H1 (cell line): Measurements from ENCODE around the gene FAT2. TPM values are rescaled to one million over a fixed set of nuclear protein-coding genes. Genes with fewer than 3 reads are reported as not detected.

Source experiments
- CTCF ChIA-PET: fragments of 300-600 bp; sonication (Branson Sonifier 250); formaldehyde crosslinking; loops from one replicate; lab custom pipeline; 2021; ENCODE audit not compliant: partially characterized antibody; lab: Charles Lee
- POLR2A ChIA-PET: fragments of 300-600 bp; sonication (Branson Sonifier 250); formaldehyde crosslinking; loops from one replicate; lab custom pipeline; 2021; ENCODE audit warnings: inconsistent platforms; ENCODE audit not compliant: partially characterized antibody; lab: Charles Lee
- DNase-seq, 2 experiments: peaks; one replicate each; pipeline versions ENCODE4 v3.0.0 to v3.0.0-alpha.2; 2010 to 2022; ENCODE audit warnings: low spot score in 2 of 2, low read depth in 1 of 2, mixed read lengths in 1 of 2
- FAIRE-seq: peaks from 2 replicates; lab custom pipeline; 2011; peaks lifted over from hg19 to GRCh38; lab: Jason Lieb, UNC
- H2AFZ ChIP-seq: 2 replicates; pipeline ENCODE4 v1.8.1; 2012; ENCODE audit warnings: low read length, inconsistent platforms
- H2AK5ac ChIP-seq: 2 replicates; pipeline ENCODE4 v1.6.1; 2013; ENCODE audit warnings: low read depth, low read length
- H2BK120ac ChIP-seq: replicated peaks from 2 replicates; pipeline ENCODE3; 2013; ENCODE audit warnings: low read depth, low read length, inconsistent platforms
- H2BK12ac ChIP-seq: 2 replicates; pipeline ENCODE4 v1.6.1; 2013; ENCODE audit warnings: low read depth, low read length
- H2BK15ac ChIP-seq: 2 replicates; pipeline ENCODE4 v1.6.1; 2013; ENCODE audit warnings: low read length
- H2BK20ac ChIP-seq: 2 replicates; pipeline ENCODE4 v1.6.1; 2013; ENCODE audit warnings: low read length
- H2BK5ac ChIP-seq: 2 replicates; pipeline ENCODE4 v1.6.1; 2013; ENCODE audit warnings: low read depth, low read length
- H3K14ac ChIP-seq: 2 replicates; pipeline ENCODE4 v1.6.1; 2013; ENCODE audit warnings: inconsistent platforms; ENCODE audit not compliant: insufficient read length
- H3K18ac ChIP-seq: 2 replicates; pipeline ENCODE4 v1.6.1; 2013; ENCODE audit warnings: low read length; ENCODE audit errors: extremely low read depth
- H3K23ac ChIP-seq: 2 replicates; pipeline ENCODE4 v1.6.1; 2013; ENCODE audit warnings: inconsistent platforms; ENCODE audit not compliant: insufficient read length
- H3K23me2 ChIP-seq: 2 replicates; pipeline ENCODE4 v1.6.1; 2013; ENCODE audit warnings: low read depth, low read length
- H3K27ac ChIP-seq: 2 replicates; pipeline ENCODE4 v1.6.1; 2011; ENCODE audit warnings: low read depth, low read length, inconsistent platforms
- H3K27me3 ChIP-seq, 4 experiments: replicated peaks in 1 of 4; 1 replicate in 1 of 4; 2 replicates in 3 of 4; pipeline versions ENCODE4 v1.6.1 to v1.8.1; 2011 to 2013; ENCODE audit warnings: low read length in 3 of 4, mild to moderate bottlenecking in 3 of 4, inconsistent platforms in 2 of 4, mixed read lengths in 2 of 4, moderate library complexity in 1 of 4; ENCODE audit not compliant: control insufficient read depth in 3 of 4, insufficient read depth in 3 of 4; ENCODE audit errors: extremely low read depth in 1 of 4
- H3K36me3 ChIP-seq, 4 experiments: 2 replicates each; pipeline versions ENCODE4 v1.6.1 to v1.8.1; 2011 to 2013; ENCODE audit warnings: mild to moderate bottlenecking in 4 of 4, low read length in 3 of 4, moderate library complexity in 2 of 4, control low read depth in 1 of 4, inconsistent platforms in 1 of 4; ENCODE audit not compliant: insufficient read depth in 4 of 4, control insufficient read depth in 2 of 4
- H3K4ac ChIP-seq: replicated peaks from 2 replicates; pipeline ENCODE3; 2013; ENCODE audit warnings: low read length, low read depth, mixed read lengths, inconsistent platforms; ENCODE audit not compliant: insufficient read length
- H3K4me1 ChIP-seq, 4 experiments: replicated peaks in 1 of 4; 1 replicate in 1 of 4; 2 replicates in 3 of 4; pipeline versions ENCODE4 v1.6.1 to v1.8.1; 2011 to 2013; ENCODE audit warnings: low read length in 3 of 4, inconsistent platforms in 2 of 4, mixed read lengths in 1 of 4; ENCODE audit not compliant: insufficient read depth in 4 of 4, control insufficient read depth in 3 of 4
- H3K4me2 ChIP-seq, 2 experiments: 2 replicates each; pipeline versions ENCODE4 v1.6.1 to v1.8.1; 2011 to 2013; ENCODE audit warnings: low read depth in 2 of 2, low read length in 2 of 2, control low read depth in 1 of 2, inconsistent platforms in 1 of 2, mild to moderate bottlenecking in 1 of 2; ENCODE audit not compliant: insufficient read depth in 1 of 2
- H3K4me3 ChIP-seq, 4 experiments: fragments of 200-600, 300-600 bp in 1 of 4; sonication (generic), shearing (Covaris generic), sonication (Bioruptor Twin) in 1 of 4; 2 replicates each; pipeline versions ENCODE4 v1.5.1 to v1.8.1; 2011 to 2016; ENCODE audit warnings: low read length in 4 of 4, low read depth in 3 of 4, control low read depth in 2 of 4, inconsistent platforms in 2 of 4, mild to moderate bottlenecking in 2 of 4, mixed read lengths in 1 of 4, moderate library complexity in 1 of 4; ENCODE audit not compliant: insufficient read depth in 2 of 4; ENCODE audit errors: extremely low read depth in 1 of 4
- H3K56ac ChIP-seq: replicated peaks from 2 replicates; pipeline ENCODE3; 2013; ENCODE audit warnings: low read depth, mild to moderate bottlenecking, mixed read lengths, low read length, inconsistent platforms; ENCODE audit not compliant: insufficient read length
- H3K79me1 ChIP-seq: 2 replicates; pipeline ENCODE4 v1.6.1; 2013; ENCODE audit warnings: low read depth, low read length, control low read depth
- H3K79me2 ChIP-seq, 2 experiments: 2 replicates each; pipeline versions ENCODE4 v1.6.1 to v1.8.1; 2012 to 2013; ENCODE audit warnings: low read length in 2 of 2, mild to moderate bottlenecking in 2 of 2, inconsistent platforms in 1 of 2; ENCODE audit not compliant: insufficient read depth in 2 of 2, control insufficient read depth in 1 of 2
- H3K9ac ChIP-seq, 4 experiments: replicated peaks in 1 of 4; 1 replicate in 1 of 4; 2 replicates in 3 of 4; pipeline versions ENCODE4 v1.6.1 to v1.8.1; 2011 to 2013; ENCODE audit warnings: low read depth in 3 of 4, low read length in 3 of 4, control low read depth in 2 of 4, mild to moderate bottlenecking in 2 of 4, moderate library complexity in 2 of 4, inconsistent platforms in 1 of 4; ENCODE audit errors: extremely low read depth in 1 of 4
- H3K9me3 ChIP-seq, 2 experiments: 2 replicates each; pipeline versions ENCODE4 v1.6.1 to v1.8.1; 2012 to 2013; ENCODE audit warnings: mild to moderate bottlenecking in 2 of 2, moderate library complexity in 2 of 2, control low read depth in 1 of 2, inconsistent platforms in 1 of 2, low read depth in 1 of 2, low read length in 1 of 2, mixed read lengths in 1 of 2; ENCODE audit not compliant: insufficient read depth in 2 of 2
- H4K20me1 ChIP-seq, 2 experiments: replicated peaks in 1 of 2; 2 replicates each; pipeline versions ENCODE3 to v1.8.1; 2011 to 2013; ENCODE audit warnings: inconsistent platforms in 2 of 2, low read length in 2 of 2, mild to moderate bottlenecking in 1 of 2; ENCODE audit not compliant: insufficient read depth in 2 of 2, control insufficient read depth in 1 of 2
- H4K5ac ChIP-seq: 2 replicates; pipeline ENCODE4 v1.6.1; 2013; ENCODE audit warnings: low read length, low read depth, mixed read lengths, inconsistent platforms; ENCODE audit not compliant: insufficient read length
- H4K8ac ChIP-seq: 2 replicates; pipeline ENCODE4 v1.8.0; 2013; ENCODE audit warnings: mild to moderate bottlenecking, moderate library complexity, low read length, inconsistent platforms; ENCODE audit not compliant: insufficient read depth; ENCODE audit errors: extremely low read depth
- H4K91ac ChIP-seq: replicated peaks from 2 replicates; pipeline ENCODE3; 2013; ENCODE audit warnings: low read length, mixed read lengths, inconsistent platforms; ENCODE audit not compliant: insufficient read length
- CREB1 ChIP-seq: IDR thresholded peaks from 2 replicates; pipeline ENCODE4 v1.6.1; 2012; ENCODE audit warnings: inconsistent platforms
- WGBS, 2 experiments: shearing (Covaris generic) in 1 of 2; methylation state at CpG; one replicate each; pipeline versions ENCODE4 v1.1.6 to v1.1.7; 2013 to 2015; ENCODE audit warnings: low lambda C conversion rate in 2 of 2, mixed read lengths in 2 of 2, inconsistent platforms in 1 of 2, low coverage in 1 of 2, missing lambda C conversion rate in 1 of 2; ENCODE audit not compliant: insufficient replicate concordance in 2 of 2, insufficient coverage in 1 of 2, insufficient read length in 1 of 2; ENCODE audit errors: extremely low coverage in 1 of 2, missing lambda C conversion rate in 1 of 2; 5-methylcytosine and 5-hydroxymethylcytosine counted together
- polyA plus RNA-seq, 7 experiments: library from polyadenylated mRNA; depleted of rRNA in 3 of 7; stranded (reverse) in 5 of 7; unstranded in 2 of 7; fragments of >200 nt in 5 of 7; fragments of 200-250 nt in 2 of 7; gene quantifications; 1 replicate in 5 of 7; 2 replicates in 1 of 7; 4 replicates in 1 of 7; pipeline versions ENCODE4 v1.2.1 to v1.2.3, GENCODE V29; 2011 to 2013; ENCODE audit warnings: missing spikeins in 2 of 7, mixed read lengths in 2 of 7
- total RNA-seq: library from RNA; stranded (reverse); fragmentation: NEBNext Ultra II Directional; extraction: Animal tissue kit (Norgen Biotek cat#: 25700); gene quantifications from 2 replicates; pipeline ENCODE4 v1.2.1, GENCODE V29; 2021

The FAT2 gene
- total and polyA plus RNA-seq, 2 of the 8 experiments (the other 6 are each of a cell fraction or from before 2014, with no cell fraction given) = 0.12 to 0.30 TPM

- 93% methylated on average over 1 of the region's 1 CpG; no CpG with 5 or more reads in 1 of the 2 experiments for WGBS, 2 experiments
- Histone ChIP-seq H3K4me2 (no peak overlapping the region), H3K9ac (no peak overlapping the region), H3K18ac (no peak overlapping the region), H4K5ac (no peak overlapping the region), H3K56ac (no peak overlapping the region), H3K79me2 (no peaks in the 10 kb centered on the region), H3K36me3 (no peaks in the 10 kb centered on the region), H3K4me3 (no peak overlapping the region), H3K9me3 (no peaks in the 10 kb centered on the region), H2BK12ac (0 out of 2 replicates have a peak overlapping the region, but pooled peaks have one; percentile 61), H2BK120ac (no peak overlapping the region), H2BK20ac (no peak overlapping the region), H2BK15ac (0 out of 2 replicates have a peak overlapping the region, but pooled peaks have one; percentile 74), H2BK5ac (no peak overlapping the region), H3K23me2 (no peaks in the 10 kb centered on the region; the same call in 1 of the 2 replicates), H3K27me3 (no peaks in the 10 kb centered on the region), H4K20me1 (no peaks in the 10 kb centered on the region), H3K23ac (no peak overlapping the region), H3K14ac (no peak overlapping the region), H4K91ac (no peak overlapping the region), H3K79me1 (no peaks in the 10 kb centered on the region), H3K27ac (no peak overlapping the region), H4K8ac (no peak overlapping the region), H2AK5ac (no peak overlapping the region), H3K4me1 (peaks cover 2 to 16% (median 9%) of the 10 kb centered on the region in 4 experiments; a peak in 5 of 7 replicates), H3K4ac (no peak overlapping the region), H2AFZ (no peak overlapping the region)
- CTCF ChIA-PET = interaction anchor here (1.1 to 1.8 kb wide), 5 partner anchors 11 to 151 kb away, joined by 4 to 10 read pairs (median 4); partner anchors contain the start of gene SLC36A1
- DNase-seq = no peak
- POLR2A ChIA-PET = no interaction called here
- FAIRE-seq = no peak
- TF ChIP-seq CREB1 = no peak
Measured at GRCh38 chr5:151598549-151598948, 7.4 kb upstream of the FAT2 start.
